HG02943 (cell line): ENCODE measurements around the gene TET1.
"Not testable (repeated sequence)": the region's sequence is repeated elsewhere in the genome, so short reads cannot be mapped to it uniquely, and the experiment has no call there.

Experiments used
- ATAC-seq: cut with Tn5 transposase; IDR thresholded peaks from one replicate; pipeline ENCODE4 v1.9.1; 2021; ENCODE audit warnings: mild to moderate bottlenecking, low read depth, moderate library complexity; ENCODE audit not compliant: unreplicated experiment

The TET1 gene

DNA sequence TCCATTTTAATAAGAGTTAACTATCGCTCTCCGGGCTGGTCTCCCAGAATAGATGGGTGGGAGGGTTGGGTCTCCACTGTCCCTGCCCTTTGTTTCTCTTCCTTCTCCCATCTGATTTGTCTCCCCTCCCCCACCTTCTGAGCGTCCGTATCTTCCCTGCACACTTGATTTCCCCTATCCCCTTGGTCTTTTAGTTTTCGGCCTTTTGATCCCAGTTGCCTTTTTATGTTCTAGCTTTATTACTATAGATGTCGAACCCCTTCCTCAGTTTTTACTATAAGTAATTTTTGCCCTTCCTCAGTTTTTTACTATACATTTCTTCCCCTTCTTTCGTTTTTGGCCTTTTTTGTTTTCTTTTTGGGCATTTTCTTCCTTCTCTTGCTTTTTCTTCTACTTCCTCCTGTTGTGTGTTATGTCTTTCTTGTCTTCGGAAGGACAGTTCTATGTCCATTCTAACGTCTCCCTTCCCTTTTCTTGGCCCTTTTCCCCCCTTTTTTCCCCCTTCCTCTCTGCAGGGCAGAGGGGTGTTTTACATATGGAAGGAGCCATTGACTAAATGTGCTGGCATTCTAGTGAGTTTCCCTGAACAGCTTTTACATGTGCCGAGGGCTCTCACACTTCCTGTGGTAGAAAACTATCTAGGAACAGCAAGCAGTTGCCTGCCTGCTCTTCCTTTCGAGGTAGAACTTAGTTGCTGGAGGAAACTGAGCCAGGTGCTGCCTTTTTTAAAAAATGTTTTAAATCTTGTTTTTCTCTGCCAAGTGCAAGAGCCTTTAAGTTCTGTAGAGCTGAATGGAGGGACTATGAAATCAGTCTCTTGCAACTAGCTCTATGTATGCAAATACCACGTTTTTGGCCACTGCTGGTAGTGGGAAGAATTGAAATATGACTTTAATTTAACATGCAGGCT lies 2.8 kb downstream of the TET1 start:
- ATAC-seq = no peak

DNA sequence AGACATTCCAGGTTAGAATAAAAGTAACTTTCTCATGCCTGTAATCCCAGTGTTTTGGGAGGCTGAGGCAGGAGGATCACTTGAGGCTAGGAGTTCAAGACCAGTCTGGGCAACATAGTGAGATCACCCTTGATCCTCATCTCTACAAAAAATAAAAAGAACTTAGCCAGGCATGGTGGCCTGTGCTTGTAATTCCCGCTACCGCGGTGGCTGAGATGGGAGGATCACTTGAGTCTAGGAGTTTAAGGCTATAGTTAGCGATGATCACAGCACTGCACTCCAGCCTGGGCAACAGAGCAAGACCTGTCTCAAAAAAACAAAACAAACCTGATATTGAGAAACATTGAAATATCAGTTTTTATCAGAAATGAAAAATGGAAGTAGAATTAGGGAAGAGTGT lies 4.6 kb downstream of the TET1 start:
- no peak for ATAC-seq

DNA sequence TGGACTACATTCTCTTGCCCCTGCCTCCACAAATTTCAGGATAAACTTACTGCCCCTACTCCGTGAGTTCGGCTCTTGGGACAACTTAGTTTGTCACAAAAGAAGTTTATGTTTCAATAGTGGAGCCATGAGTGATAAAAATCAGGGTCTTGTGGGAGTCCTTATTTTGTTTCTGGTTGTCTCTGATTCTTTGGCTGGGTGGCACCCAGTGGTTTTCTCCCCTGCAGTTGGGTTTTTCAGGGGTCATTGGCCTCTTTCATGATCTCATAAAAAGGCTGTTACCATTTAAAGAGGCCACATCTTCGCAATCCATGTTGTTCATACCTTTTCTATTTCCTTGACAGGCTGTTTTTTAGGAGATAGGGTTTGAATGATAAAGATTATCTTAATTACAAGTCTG lies 5.5 kb downstream of the TET1 start:
- ATAC-seq = no peak

DNA sequence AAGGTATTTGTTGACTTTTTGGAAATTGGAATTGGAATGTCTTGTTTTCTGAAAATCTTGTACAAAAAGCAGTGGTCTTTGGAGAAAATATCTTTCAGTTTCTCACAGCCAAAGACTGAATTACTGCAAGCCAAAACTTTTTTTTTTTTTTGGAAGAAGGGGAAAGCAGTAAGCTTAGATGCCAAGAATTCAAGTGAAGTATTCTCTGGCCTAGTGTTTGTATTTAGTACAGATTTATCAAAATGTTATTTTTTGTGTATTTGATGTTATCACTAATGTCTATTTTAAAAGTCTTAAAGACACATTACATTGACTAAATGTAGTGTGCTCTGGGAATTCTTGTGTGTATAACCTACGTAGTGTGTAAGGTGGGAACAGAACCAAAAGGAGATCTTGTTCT lies 6.2 kb downstream of the TET1 start:
- no peak for ATAC-seq

DNA sequence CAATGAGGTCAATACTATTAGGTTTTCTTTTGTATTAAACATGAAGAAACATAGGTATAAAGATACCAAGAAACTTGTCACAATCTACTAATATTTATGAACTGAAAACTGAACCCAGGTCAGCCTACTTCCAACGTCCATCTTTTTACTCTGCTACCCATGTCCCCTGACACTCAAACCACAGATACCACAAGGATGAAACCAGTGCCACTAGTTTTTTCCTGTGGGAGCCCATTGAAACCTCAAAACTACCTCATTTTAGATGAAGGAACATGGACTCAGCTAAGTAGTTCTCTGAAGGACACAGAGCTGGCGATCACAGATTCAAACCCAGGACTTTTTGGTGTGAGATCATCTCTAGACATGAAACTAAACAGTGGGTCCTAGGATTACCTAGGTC lies 6.8 kb downstream of the TET1 start:
- ATAC-seq = no peak

DNA sequence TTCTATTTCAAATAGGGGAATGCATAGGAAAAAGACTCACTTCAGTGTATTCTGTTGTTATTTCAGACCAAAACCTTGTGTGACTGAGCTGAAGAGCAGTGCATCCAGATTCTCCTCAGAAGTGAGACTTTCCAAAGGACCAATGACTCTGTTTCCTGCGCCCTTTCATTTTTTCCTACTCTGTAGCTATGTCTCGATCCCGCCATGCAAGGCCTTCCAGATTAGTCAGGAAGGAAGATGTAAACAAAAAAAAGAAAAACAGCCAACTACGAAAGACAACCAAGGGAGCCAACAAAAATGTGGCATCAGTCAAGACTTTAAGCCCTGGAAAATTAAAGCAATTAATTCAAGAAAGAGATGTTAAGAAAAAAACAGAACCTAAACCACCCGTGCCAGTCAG lies 12.0 kb downstream of the TET1 start:
- ATAC-seq = no peak

DNA sequence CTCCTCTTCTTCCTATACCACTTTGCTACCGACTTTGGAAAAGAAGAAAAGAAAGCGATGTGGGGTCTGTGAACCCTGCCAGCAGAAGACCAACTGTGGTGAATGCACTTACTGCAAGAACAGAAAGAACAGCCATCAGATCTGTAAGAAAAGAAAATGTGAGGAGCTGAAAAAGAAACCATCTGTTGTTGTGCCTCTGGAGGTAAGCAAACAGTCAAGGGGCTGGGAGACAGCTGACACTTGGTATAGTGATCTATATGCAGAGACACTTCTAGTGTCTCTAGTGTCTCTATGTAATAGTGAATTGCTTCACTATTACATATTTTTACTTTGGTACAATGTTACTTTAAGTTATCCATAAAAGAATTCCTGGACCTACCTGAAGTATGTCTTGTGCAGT lies 13.9 kb downstream of the TET1 start:
- ATAC-seq = no peak

DNA sequence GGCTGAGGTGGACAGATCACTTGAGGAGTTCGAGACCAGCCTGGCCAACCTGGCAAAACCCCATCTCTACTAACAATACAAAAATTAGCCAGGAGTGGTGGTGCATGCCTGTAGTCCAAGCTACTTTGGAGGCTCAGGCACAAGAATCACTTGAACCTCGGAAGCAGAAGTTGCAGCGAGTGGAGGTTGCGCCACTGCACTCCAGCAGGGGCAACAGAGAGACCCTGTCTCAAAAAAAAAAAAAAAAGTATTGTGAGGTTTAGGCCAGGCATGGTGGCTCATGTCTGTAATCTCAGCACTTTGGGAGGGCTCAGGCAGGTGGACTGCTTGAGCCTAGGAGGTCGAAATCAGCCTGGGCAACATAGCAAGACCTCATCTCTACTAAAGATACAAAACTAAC lies 16.0 kb downstream of the TET1 start:
- no peak for ATAC-seq

DNA sequence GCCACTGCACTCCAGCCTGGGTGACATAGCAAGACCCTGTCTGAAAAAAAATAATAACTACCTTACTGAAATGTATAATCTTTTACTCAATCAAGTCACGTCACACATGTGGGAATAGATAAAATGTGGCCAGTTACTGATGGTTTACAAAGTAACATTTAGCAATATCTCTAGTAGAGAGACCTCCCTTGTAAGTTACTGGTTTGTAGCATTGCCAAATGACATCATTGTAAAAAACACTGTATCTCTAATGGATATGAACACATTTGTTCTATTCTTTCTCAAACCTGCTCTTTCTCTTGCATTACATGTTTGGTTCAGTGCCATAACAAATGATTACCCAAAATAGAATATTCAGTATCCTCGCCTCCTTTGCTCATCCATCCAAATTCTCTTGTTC lies 18.8 kb downstream of the TET1 start:
- ATAC-seq = no peak

DNA sequence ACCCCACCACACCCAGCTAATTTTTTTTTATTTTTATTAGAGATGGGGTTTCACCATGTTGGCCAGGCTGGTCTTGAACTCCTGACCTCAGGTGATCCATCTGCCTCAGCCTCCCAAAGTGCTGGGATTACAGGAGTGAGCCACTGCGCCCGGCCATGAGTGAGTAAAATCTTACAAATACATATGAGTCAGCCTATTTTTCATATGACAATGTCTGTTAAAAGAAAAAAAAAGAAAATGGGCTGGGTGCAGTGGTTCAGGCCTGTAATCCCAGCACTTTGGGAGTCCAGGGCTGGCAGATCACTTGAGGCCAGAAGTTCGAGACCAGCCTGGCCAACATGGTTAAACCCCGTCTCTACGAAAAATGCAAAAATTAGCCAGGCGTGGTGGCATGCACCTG lies 24.1 kb downstream of the TET1 start:
- ATAC-seq = not testable (repeated sequence)

DNA sequence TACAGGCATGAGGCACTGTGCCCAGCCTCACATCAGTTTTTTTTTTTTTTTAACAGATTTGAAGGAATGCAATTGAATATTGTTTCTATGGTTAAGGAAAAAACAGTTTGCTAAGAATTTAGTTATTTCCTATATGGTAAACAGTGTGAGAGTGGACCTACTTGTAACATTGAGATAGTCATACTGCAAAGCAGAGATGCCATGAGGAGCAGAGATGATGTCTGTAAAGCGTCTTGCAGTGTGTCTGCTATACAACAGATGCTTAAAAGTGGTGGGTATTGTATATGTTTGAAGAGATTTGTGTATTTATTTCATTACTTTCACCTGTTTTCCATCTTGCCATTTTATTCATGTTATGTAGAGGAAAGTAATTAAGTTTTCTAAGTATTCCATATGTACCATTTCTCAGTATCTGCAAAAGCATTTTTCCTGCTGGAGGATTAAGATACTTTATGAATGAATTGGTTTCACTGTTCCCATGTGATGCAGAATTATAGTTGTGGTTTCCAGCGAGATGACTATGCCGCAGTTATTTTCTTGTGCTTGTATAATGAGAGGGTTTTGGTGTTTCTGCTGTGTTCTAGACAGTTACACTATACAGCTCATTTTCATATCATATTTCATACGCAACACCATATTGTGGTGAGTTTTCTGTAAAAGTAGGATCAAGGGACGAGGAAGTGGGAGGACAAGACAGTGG lies 26.6 kb downstream of the TET1 start:
- no peak for ATAC-seq

DNA sequence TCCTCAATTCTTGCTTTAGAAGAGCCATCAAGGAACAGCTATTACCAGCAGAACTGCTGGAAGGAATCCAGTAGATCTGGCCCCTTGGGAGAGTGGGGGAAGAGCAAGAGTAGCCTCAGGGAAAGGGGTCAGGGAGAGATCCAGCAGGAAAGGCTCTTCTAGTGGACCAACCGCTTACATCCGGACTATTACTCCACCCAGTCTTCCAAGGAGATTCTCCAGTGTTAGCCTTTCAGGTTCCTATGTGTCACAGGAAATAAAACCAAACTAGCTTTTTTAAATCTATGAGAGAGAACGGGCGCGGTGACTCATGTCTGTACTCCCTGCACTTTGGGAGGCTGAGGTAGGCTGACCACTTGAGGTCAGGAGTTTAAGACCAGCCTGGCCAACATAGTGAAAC lies 34.3 kb downstream of the TET1 start:
- ATAC-seq = no peak

DNA sequence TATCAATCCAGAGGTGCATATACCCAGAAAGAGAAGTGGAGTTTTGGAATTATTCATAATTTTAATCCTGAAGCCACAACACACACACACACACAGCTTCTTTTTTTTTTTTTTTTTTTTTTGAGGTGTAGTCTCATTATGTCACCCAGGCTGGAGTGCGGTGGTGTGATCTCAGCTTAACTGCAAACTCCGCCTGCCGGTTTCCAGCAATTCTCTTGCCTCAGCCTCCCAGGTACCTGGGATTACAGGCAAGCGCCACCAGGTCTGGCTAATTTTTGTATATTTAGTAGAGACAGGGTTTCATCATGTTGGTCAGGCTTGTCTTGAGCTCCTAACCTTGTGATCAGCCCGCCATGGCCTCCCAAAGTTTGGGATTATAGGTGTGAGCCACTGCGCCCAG lies 35.4 kb downstream of the TET1 start:
- ATAC-seq = no peak

DNA sequence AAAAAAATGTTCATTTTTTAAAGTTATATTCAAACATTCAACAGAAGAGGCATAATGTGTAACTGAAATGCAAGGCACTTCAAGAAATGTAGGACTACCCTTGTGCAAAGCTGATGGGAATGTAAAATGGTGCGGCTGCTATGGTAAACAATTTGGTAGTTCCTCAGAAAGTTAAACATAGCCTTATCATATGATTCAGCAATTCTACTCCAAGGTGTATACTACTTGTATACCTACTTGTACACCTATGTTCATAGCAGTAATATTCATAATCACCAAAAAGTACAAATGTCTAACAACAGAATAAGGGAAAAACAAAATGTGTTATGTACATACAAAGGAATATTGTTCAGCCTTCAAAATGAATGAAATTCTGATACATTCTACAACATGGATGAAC lies 37.3 kb downstream of the TET1 start:
- ATAC-seq = no peak

DNA sequence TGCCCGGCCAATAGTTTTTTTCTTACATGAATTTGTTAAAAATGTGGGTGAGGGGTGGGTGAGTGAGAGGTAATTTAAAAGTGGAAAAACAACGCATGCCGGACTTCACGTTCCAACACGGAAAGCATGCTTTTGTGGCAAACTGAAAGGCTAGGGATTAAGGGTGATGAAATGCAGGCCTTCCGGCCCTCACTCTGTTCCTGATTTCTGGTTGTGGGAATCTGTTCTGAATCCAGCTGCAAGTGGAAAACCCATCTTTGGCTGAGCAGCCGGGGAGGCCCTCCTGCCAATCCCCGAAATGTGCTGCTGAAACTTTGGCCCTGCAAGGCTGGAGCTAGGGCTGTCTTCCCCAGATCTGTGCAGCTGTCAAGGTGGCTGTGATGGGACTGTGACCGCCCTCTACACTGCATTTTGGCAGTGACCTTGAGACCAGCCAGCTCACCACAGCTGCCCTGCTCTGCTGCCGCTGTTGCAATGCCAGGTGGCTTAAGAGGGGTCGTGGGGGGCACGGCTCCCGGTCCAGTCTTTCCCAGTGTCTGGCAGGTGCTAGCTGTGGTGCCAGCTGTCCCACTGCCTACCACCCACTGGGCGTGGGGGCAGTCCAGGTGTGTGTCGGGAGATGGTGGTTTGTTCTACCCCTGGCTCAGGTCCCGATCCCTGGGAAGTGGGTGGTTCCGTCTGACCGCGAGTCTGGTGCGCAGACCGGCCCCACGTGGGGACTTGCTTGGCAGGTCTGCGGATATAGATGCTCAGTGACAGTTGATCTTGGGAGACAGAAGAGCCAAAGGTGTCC lies 39.0 kb downstream of the TET1 start:
- no peak for ATAC-seq

DNA sequence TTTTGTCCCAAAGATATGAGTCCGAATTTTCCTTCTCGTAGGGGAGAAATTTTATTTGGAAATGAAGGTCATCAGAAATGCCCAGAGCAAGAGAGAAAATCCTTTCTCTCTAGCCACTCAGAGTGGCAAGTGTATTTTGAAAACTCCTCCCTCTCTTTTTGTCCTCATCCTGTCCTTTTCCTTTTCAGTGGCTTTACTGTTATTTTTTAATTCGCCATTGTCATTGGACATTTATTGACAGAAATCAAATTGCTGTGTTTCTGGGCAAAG lies 39.6 kb downstream of the TET1 start:
- no peak for ATAC-seq

DNA sequence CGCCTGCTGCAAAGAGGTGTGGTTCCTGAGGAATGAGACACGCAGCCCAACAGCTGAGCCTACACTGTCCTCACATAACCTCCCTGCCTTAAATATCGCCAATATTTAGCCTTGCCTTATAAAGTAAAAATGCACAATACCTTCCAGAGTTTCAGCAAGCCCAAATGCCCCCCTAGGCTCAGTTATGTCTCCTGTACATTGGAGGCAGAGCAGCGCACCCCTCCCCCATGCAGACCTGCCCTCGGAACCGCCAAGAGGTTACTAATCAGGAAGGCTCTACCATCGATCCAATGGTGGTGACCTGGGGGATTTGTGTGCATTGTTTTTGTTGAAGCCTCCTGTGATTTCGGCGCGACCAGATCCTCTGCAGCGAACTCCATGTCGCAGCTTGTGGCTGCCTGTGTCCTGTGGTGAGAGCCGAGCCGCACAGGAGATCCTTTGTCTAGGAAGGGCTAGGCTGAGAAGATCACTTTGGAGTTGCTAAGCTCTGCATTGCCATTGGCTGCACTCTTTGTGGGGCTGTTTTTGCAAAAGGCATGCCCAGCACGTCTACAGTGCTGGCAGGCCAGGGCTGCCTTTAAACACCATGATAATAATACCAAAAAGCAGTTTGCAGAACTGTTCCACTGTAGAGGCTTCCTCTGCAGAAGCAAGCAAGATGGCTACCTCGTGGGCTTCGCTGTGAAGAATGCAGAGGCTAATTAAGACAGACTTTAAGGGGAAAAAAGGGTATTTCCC lies 40.1 kb downstream of the TET1 start:
- peak; percentile 78 for ATAC-seq

DNA sequence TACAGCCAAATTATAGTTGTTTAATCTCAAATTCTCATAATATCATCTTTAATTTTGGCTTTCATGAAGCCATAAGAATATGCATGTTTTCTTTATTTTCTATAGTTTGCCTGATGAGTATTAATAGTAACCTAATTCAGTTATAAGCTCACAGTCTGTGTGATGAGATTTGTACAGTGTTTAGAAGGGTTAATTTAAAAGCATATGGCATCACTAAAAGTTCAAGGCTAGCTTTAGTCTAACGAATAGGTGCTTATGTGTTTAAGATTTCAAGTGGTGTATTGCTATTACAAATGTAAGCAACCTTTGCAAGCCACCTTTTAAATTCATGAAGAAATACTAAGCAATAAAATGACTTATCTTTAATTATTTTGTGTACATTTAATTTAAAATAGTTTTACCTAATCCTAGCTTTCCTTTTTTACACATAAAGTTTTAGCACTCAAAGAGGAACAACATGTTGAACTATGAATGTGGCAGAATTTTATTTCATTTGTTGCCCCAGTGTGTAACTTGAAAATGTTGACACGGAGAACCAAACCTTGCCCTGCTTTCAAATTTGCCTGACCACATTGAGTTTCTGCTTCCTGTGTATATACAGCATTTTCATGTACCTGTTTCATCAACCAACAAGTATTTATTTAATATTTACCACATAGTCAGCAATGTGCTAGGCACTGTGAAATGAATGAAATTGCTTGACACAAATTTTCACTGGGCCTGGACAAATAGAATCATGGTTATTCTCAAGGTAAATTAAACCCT lies 41.5 kb downstream of the TET1 start:
- no peak for ATAC-seq

DNA sequence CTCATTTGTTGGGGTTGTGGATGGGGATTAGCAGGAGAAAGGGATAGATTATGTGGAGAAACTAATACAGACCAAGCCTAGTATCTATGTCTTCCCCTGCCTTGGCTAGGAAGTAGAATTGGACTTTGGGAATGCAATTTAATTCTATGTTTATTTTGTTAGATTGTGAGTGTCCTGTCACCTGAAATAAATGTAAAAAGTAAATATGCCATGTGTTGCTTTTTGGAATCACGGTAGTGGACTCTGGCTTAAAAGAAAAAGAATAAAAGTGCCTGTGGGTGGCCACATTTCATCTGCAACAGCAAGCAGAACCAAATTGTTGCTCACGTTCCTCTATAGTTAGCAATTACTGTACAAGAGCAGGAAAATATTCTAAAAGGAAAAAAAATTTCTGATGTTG lies 42.3 kb downstream of the TET1 start:
- no peak for ATAC-seq

DNA sequence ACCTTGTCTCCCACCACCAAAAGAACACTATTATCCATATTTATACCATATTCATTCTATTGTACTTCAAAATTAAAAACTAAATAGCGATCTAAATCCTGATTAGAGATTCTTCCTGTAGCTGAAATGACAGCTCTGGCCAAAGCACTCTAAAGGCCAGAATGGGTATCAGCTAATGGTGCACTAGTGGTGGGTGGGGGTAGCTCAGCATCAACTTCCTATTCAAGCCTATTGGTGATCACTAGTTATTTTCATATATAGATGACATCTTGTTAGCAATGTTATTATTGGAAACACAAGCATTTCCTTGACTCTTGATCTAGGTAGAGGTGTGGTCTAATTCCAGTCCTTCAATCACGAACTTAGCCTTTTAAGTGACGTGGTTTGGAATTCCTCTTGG lies 43.6 kb downstream of the TET1 start:
- no peak for ATAC-seq
